ENCODE measurements around the gene TSC22D2.
"Not testable (repeated sequence)": the region's sequence is repeated elsewhere in the genome, so short reads cannot be mapped to it uniquely, and the experiment has no call there.

Gene TSC22D2

GRCh38 chr3:150449169-150449721, 41.1 kb downstream of the TSC22D2 start:
- peak; percentile 24 for DNase-seq (ENCODE audit: low spot score)

GRCh38 chr3:150450916-150451315, 42.8 kb downstream of the TSC22D2 start:
- DNase-seq (ENCODE audit: low spot score), result no peak

- DNase-seq (ENCODE audit: low spot score), result no peak
Observed at GRCh38 chr3:150451329-150452048, 43.4 kb downstream of the TSC22D2 start.

GRCh38 chr3:150453353-150453752, 45.3 kb downstream of the TSC22D2 start:
- DNase-seq (ENCODE audit: low spot score), result no peak

GRCh38 chr3:150454085-150454484, 46.0 kb downstream of the TSC22D2 start:
- DNase-seq (ENCODE audit: low spot score), result no peak

- DNase-seq (ENCODE audit: low spot score), result no peak
Observed at GRCh38 chr3:150454622-150455021, 46.5 kb downstream of the TSC22D2 start.

GRCh38 chr3:150455341-150455740, 47.2 kb downstream of the TSC22D2 start:
- DNase-seq (ENCODE audit: low spot score), result no peak

- DNase-seq (ENCODE audit: low spot score), result no peak
Observed at GRCh38 chr3:150458001-150458400, 49.9 kb downstream of the TSC22D2 start.

- DNase-seq (ENCODE audit: low spot score), result no peak
Observed at GRCh38 chr3:150460484-150460883, 52.4 kb downstream of the TSC22D2 start.

GRCh38 chr3:150461399-150461798, 53.3 kb downstream of the TSC22D2 start:
- no peak for DNase-seq (ENCODE audit: low spot score)

- peak; percentile 4 for DNase-seq (ENCODE audit: low spot score)
Observed at GRCh38 chr3:150462108-150462507, 54.0 kb downstream of the TSC22D2 start.

GRCh38 chr3:150464684-150465083, 56.6 kb downstream of the TSC22D2 start:
- DNase-seq (ENCODE audit: low spot score), result no peak

GRCh38 chr3:150467381-150467780, 59.3 kb downstream of the TSC22D2 start:
- DNase-seq (ENCODE audit: low spot score), result no peak

- peak; percentile 93 for DNase-seq (ENCODE audit: low spot score)
Observed at GRCh38 chr3:150469031-150469930, 61.2 kb downstream of the TSC22D2 start.

- DNase-seq (ENCODE audit: low spot score), result no peak
Observed at GRCh38 chr3:150469931-150470740, 62.0 kb downstream of the TSC22D2 start.

- DNase-seq (ENCODE audit: low spot score), result no peak
Observed at GRCh38 chr3:150472421-150472820, 64.3 kb downstream of the TSC22D2 start.

- not testable (repeated sequence) for DNase-seq (ENCODE audit: low spot score)
Observed at GRCh38 chr3:150473161-150473560, 65.1 kb downstream of the TSC22D2 start.

GRCh38 chr3:150479370-150479769, 71.3 kb downstream of the TSC22D2 start:
- no peak for DNase-seq (ENCODE audit: low spot score)

GRCh38 chr3:150480877-150481276, 72.8 kb downstream of the TSC22D2 start:
- DNase-seq (ENCODE audit: low spot score), result no peak

GRCh38 chr3:150483226-150483625, 75.1 kb downstream of the TSC22D2 start:
- no peak for DNase-seq (ENCODE audit: low spot score)

GRCh38 chr3:150484410-150484809, 76.3 kb downstream of the TSC22D2 start:
- no peak for DNase-seq (ENCODE audit: low spot score)

GRCh38 chr3:150488867-150489266, 80.8 kb downstream of the TSC22D2 start:
- no peak for DNase-seq (ENCODE audit: low spot score)

Measured in AG08395 (cell line).